GM12801 (cell line): ENCODE data around the gene SP140L.

Source experiments
- TF ChIP-seq, protein P1 (sequence below): IDR thresholded peaks from one replicate; pipeline ENCODE4 v1.5.1; 2011; ENCODE audit warnings: control low read depth; ENCODE audit not compliant: insufficient read length; ENCODE audit errors: extremely low read depth

The SP140L gene

DNA sequence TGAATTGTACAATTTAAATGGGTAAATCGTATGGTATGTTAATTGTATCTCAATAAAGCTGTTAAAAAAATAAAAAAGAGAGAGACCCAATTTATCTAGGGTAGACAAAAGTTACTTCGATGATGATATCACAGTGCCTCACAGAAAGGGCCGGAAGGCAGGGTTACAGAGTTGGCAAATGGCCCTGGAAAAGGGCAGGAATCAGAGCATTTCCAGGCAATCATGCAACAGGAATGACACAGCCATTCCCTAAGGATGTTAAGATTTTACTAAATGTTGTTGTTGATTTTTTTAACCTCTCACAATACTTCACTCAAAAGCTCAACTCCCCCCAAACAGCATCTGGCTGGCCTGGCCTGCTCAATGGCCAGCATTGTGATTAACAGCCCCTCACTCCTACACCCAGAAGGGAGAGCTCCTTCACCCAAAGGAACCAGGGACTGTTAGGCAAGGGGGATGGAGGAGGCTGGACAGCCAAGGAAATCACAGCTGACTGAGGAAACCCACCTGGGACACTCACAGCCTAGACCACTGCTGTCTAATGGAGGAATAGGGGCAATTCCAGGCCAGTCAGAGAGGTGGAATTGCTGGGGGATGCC, 81.3 kb downstream of the SP140L start:
- TF ChIP-seq, protein P1, sequence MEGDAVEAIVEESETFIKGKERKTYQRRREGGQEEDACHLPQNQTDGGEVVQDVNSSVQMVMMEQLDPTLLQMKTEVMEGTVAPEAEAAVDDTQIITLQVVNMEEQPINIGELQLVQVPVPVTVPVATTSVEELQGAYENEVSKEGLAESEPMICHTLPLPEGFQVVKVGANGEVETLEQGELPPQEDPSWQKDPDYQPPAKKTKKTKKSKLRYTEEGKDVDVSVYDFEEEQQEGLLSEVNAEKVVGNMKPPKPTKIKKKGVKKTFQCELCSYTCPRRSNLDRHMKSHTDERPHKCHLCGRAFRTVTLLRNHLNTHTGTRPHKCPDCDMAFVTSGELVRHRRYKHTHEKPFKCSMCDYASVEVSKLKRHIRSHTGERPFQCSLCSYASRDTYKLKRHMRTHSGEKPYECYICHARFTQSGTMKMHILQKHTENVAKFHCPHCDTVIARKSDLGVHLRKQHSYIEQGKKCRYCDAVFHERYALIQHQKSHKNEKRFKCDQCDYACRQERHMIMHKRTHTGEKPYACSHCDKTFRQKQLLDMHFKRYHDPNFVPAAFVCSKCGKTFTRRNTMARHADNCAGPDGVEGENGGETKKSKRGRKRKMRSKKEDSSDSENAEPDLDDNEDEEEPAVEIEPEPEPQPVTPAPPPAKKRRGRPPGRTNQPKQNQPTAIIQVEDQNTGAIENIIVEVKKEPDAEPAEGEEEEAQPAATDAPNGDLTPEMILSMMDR, result no peak

DNA sequence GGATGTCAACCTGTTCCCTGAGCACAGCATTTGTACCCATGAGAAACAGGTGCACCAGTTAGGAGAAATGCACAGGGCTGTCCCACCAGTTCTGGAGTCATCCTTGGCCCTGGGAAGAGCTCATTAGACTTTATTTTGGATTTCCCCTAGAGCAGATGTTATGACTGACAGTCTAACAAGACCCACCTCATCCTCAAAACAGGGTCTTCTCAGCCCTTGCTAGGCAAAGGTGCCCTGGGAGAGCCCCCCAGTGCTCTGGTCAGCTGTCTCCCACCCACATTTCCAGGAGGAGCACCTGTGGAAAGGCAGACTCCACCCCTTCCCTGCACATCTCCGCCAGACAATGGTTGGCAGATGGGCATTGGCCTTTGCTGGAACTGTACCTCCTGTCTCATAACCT, 83.3 kb downstream of the SP140L start:
- TF ChIP-seq, protein P1, result no peak

- TF ChIP-seq, protein P1, result no peak
Measured at GRCh38 chr2:230410861-230411569, 84.0 kb downstream of the SP140L start.

DNA sequence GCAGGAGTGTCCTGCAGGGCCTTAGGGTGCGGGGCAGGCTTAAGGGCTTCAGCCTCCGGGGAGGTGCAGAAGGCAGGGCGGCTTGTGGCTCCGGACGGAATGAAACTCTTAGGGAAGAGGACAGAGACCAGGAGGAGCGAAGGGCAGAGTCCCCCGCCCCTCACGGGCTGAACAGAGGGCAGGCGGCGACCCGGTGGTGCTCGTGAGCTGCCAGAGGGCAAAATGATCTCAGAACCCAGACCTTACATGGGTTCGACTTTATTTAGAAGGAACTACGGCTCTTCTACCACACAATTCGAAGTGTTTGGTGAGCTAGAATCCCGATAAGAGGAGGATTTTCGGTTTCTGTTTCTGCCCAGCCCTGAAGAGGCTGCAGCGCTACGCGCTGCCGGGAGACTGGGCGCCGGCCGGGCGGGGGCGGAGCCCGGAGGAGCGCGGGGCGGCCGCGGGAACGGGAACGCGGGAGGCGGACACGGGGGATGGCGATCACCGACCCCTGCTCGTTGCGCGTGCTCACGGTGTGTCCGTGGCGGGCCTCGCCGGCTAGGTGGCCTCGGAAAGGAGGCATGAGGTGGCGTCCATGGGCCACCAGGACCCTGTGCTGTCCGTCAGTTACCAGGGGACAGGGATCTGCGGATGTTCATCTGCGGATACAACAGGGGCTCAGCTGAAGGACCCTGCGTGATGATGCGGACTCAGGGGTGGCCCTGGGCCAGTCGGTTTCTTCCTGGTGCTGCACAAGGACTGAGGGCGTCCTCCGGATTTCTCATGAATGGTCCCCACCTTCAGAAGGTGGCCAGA, 84.8 kb downstream of the SP140L start:
- TF ChIP-seq, protein P1, result no peak

- TF ChIP-seq, protein P1, result no peak
Measured at GRCh38 chr2:230412371-230412711, 85.3 kb downstream of the SP140L start.

- TF ChIP-seq, protein P1, result no peak
Measured at GRCh38 chr2:230412846-230413245, 85.9 kb downstream of the SP140L start.

- TF ChIP-seq, protein P1, result no peak
Measured at GRCh38 chr2:230413479-230413878, 86.5 kb downstream of the SP140L start.
